Spleen (tissue), 7 donors: ENCODE results near the gene SHISA9.

Experiments used
- POLR2A ChIP-seq, 3 donors: fragments of 450-650 bp; IDR thresholded peaks; one replicate each; pipeline ENCODE4 v1.5.1; 2017; ENCODE audit warnings: antibody characterized with exemption in 3 of 3, mild to moderate bottlenecking in 1 of 3
- POLR2AphosphoS5 ChIP-seq, 3 donors: sonication (generic); formaldehyde crosslinking; IDR thresholded peaks; one replicate each; pipeline ENCODE4 v1.5.1; 2017; ENCODE audit warnings: antibody characterized with exemption in 3 of 3
- TF ChIP-seq, protein P1 (sequence below), 11 experiments: fragments of 200-600 bp in 7 of 11; fragments of 450-650 bp in 4 of 11; sonication (generic) in 4 of 11; IDR thresholded peaks in 8 of 11; conservative IDR thresholded peaks in 3 of 11; 1 replicate in 7 of 11; 2 replicates in 4 of 11; pipeline versions ENCODE4 v1.4.0 to v1.8.0; 2016 to 2021; ENCODE audit warnings: antibody characterized with exemption in 11 of 11, inconsistent platforms in 4 of 11, mild to moderate bottlenecking in 1 of 11
- donor health status: DM: no; HTN: no; CAD: no; lungs with moderate emphysema.
- donor health status: DM: no; HTN: no; CAD: no.
- donor health status: DM: no; HTN: no; CAD: no.

DNA sequence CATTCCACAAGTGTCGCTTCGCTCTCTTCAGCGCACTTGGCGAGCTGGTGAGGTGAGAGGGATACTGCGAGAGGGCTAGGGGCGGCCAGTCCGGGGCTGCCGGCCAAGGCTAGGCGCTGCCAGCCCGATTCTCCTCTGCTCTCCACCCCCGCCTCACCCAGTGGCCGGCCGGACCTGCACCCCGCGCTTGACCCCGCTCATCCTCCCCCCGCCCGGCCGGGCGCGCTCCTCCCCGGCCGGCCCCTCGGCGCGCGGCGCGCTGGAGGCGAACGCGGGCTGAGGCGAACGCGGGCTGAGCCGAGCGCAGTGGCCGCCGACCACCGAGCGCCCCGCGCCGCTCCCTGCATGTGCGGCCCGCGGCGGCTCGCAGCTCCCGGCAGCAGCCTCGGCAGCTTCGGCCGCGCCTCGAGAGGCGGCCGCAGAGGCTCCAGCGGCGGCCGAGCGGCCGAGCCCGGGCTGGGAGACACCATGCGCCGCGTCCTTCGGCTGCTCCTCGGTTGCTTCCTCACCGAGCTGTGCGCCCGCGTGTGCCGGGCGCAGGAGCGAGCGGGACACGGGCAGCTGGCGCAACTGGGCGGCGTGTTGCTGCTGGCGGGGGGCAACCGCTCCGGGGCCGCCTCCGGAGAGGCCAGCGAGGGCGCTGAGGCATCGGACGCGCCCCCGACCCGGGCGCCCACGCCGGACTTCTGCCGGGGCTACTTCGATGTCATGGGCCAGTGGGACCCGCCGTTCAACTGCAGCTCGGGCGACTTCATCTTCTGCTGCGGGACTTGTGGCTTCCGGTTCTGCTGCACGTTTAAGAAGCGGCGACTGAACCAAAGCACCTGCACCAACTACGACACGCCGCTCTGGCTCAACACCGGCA lies at the start of gene SHISA9:
- TF ChIP-seq, protein P1, sequence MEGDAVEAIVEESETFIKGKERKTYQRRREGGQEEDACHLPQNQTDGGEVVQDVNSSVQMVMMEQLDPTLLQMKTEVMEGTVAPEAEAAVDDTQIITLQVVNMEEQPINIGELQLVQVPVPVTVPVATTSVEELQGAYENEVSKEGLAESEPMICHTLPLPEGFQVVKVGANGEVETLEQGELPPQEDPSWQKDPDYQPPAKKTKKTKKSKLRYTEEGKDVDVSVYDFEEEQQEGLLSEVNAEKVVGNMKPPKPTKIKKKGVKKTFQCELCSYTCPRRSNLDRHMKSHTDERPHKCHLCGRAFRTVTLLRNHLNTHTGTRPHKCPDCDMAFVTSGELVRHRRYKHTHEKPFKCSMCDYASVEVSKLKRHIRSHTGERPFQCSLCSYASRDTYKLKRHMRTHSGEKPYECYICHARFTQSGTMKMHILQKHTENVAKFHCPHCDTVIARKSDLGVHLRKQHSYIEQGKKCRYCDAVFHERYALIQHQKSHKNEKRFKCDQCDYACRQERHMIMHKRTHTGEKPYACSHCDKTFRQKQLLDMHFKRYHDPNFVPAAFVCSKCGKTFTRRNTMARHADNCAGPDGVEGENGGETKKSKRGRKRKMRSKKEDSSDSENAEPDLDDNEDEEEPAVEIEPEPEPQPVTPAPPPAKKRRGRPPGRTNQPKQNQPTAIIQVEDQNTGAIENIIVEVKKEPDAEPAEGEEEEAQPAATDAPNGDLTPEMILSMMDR (IDR thresholded peaks at IDR 0.05 in 8 of 11, conservative IDR thresholded peaks at IDR 0.05 in 3 of 11) = no peak
- TF ChIP-seq POLR2AphosphoS5 (IDR thresholded peaks at IDR 0.05) (no peak), POLR2A (IDR thresholded peaks at IDR 0.05) (no peak)
